Islet of Langerhans (tissue), 1 donor: ENCODE results near the gene SMCO4.
A peak's percentile ranks its signal among the peaks of the same experiment; 100 is the strongest.
"Not testable (repeated sequence)": the region's sequence is repeated elsewhere in the genome, so short reads cannot be mapped to it uniquely, and the experiment has no call there.

Experiments
- FAIRE-seq: peaks from one replicate; lab custom pipeline; 2011; peaks lifted over from hg19 to GRCh38; lab: Jason Lieb, UNC

The SMCO4 gene

GRCh38 chr11:93543292-93543977, at the start of gene SMCO4:
Gene SMCO4 (minus strand): TSS chr11:93543391. CDS start chr11:93479189, 64,202 bp downstream.
- FAIRE-seq = no peak

- FAIRE-seq = no peak
Measured at GRCh38 chr11:93591247-93591898, 48.2 kb upstream of the SMCO4 start.

- no peak for FAIRE-seq
Measured at GRCh38 chr11:93589347-93589746, 46.2 kb upstream of the SMCO4 start.

- no peak for FAIRE-seq
Measured at GRCh38 chr11:93587858-93588581, 44.8 kb upstream of the SMCO4 start.

GRCh38 chr11:93587425-93587824, 44.2 kb upstream of the SMCO4 start:
- FAIRE-seq = not testable (repeated sequence)

GRCh38 chr11:93585758-93586157, 42.6 kb upstream of the SMCO4 start:
- no peak for FAIRE-seq

GRCh38 chr11:93583490-93583889, 40.3 kb upstream of the SMCO4 start:
- FAIRE-seq = no peak

GRCh38 chr11:93579187-93579751, 36.1 kb upstream of the SMCO4 start:
- no peak for FAIRE-seq

- no peak for FAIRE-seq
Measured at GRCh38 chr11:93577286-93577685, 34.1 kb upstream of the SMCO4 start.

GRCh38 chr11:93576870-93577269, 33.7 kb upstream of the SMCO4 start:
- not testable (repeated sequence) for FAIRE-seq

- FAIRE-seq = no peak
Measured at GRCh38 chr11:93574638-93575220, 31.5 kb upstream of the SMCO4 start.

GRCh38 chr11:93573184-93573583, 30.0 kb upstream of the SMCO4 start:
- no peak for FAIRE-seq

GRCh38 chr11:93572621-93573020, 29.4 kb upstream of the SMCO4 start:
- no peak for FAIRE-seq

- FAIRE-seq = no peak
Measured at GRCh38 chr11:93572171-93572570, 29.0 kb upstream of the SMCO4 start.

- FAIRE-seq = no peak
Measured at GRCh38 chr11:93571612-93572011, 28.4 kb upstream of the SMCO4 start.

- FAIRE-seq = peak; percentile 97
Measured at GRCh38 chr11:93570759-93571413, 27.7 kb upstream of the SMCO4 start.

GRCh38 chr11:93569496-93569895, 26.3 kb upstream of the SMCO4 start:
- FAIRE-seq = peak; percentile 43

GRCh38 chr11:93568726-93569125, 25.5 kb upstream of the SMCO4 start:
- no peak for FAIRE-seq

- FAIRE-seq = no peak
Measured at GRCh38 chr11:93567401-93567895, 24.3 kb upstream of the SMCO4 start.

GRCh38 chr11:93564895-93565294, 21.7 kb upstream of the SMCO4 start:
- FAIRE-seq = no peak

GRCh38 chr11:93563857-93564256, 20.7 kb upstream of the SMCO4 start:
- FAIRE-seq = no peak
